SK-N-SH treated with all-trans-retinoic acid at 6 μM for 48 hours (cell line): ENCODE measurements around the gene ARHGEF12.

Source experiments
- ATAC-seq: fragments of 200-7000 bp; cut with Tn5 transposase; 3 replicates; pipeline ENCODE4 v1.9.1; 2020; ENCODE audit warnings: mild to moderate bottlenecking, moderate library complexity
- ARNTL ChIP-seq: fragments of 450-650 bp; formaldehyde crosslinking; IDR thresholded peaks from 2 replicates; pipeline ENCODE4 v1.5.0; 2020; ENCODE audit warnings: low read depth, mild to moderate bottlenecking, moderate library complexity, borderline replicate concordance
- BACH2 ChIP-seq: fragments of 250-450 bp; sonication (Bioruptor Pico); IDR thresholded peaks from 2 replicates; pipeline ENCODE4 v1.9.0; 2021; ENCODE audit warnings: mild to moderate bottlenecking, borderline replicate concordance
- CSDC2 ChIP-seq: fragments of 250-450 bp; sonication (Bioruptor Pico); IDR thresholded peaks from 2 replicates; pipeline ENCODE4 v1.5.0; 2020; ENCODE audit warnings: mild to moderate bottlenecking, moderate library complexity
- CSRNP3 ChIP-seq: fragments of 250-450 bp; sonication (Bioruptor Pico); IDR thresholded peaks from 2 replicates; pipeline ENCODE4 v1.5.1; 2021; ENCODE audit warnings: mild to moderate bottlenecking, moderate library complexity
- ESRRG ChIP-seq: fragments of 250-450 bp; sonication (Bioruptor Pico); IDR thresholded peaks from 2 replicates; pipeline ENCODE4 v1.6.1; 2021; ENCODE audit warnings: mild to moderate bottlenecking
- GLIS3 ChIP-seq: fragments of 250-450 bp; sonication (Bioruptor Pico); IDR thresholded peaks from 2 replicates; pipeline ENCODE4 v1.5.0; 2020; ENCODE audit warnings: mild to moderate bottlenecking, moderate library complexity
- ISL1 ChIP-seq: fragments of 250-450 bp; sonication (Bioruptor Pico); IDR thresholded peaks from 2 replicates; pipeline ENCODE4 v2.1.2; 2022; ENCODE audit warnings: mild to moderate bottlenecking, moderate library complexity
- OSR1 ChIP-seq: fragments of 250-450 bp; sonication (Bioruptor Pico); IDR thresholded peaks from 2 replicates; pipeline ENCODE4 v1.8.0; 2022; ENCODE audit warnings: moderate library complexity, mild to moderate bottlenecking, inconsistent platforms
- PATZ1 ChIP-seq: fragments of 250-450 bp; sonication (Bioruptor Pico); IDR thresholded peaks from 2 replicates; pipeline ENCODE4 v1.8.0; 2020; ENCODE audit warnings: mild to moderate bottlenecking, moderate library complexity, borderline replicate concordance
- POU6F1 ChIP-seq: fragments of 250-450 bp; sonication (Bioruptor Pico); IDR thresholded peaks from 2 replicates; pipeline ENCODE4 v1.8.0; 2021; ENCODE audit warnings: low read depth, mild to moderate bottlenecking, moderate library complexity, borderline replicate concordance
- PPARA ChIP-seq: fragments of 250-450 bp; sonication (Bioruptor Pico); IDR thresholded peaks from 2 replicates; pipeline ENCODE4 v1.5.0; 2020; ENCODE audit warnings: mild to moderate bottlenecking, borderline replicate concordance
- RARB ChIP-seq: fragments of 250-450 bp; sonication (Bioruptor Pico); IDR thresholded peaks from 2 replicates; pipeline ENCODE4 v1.8.0; 2021; ENCODE audit warnings: mild to moderate bottlenecking, moderate library complexity
- SNAI2 ChIP-seq: fragments of 250-450 bp; sonication (Bioruptor Pico); IDR thresholded peaks from 2 replicates; pipeline ENCODE4 v1.5.0; 2020; ENCODE audit warnings: mild to moderate bottlenecking, moderate library complexity
- TCF4 ChIP-seq: fragments of 250-450 bp; sonication (Bioruptor Pico); IDR thresholded peaks from 2 replicates; pipeline ENCODE4 v1.8.0; 2021; ENCODE audit warnings: mild to moderate bottlenecking, moderate library complexity, borderline replicate concordance
- TOX ChIP-seq: fragments of 250-450 bp; sonication (Bioruptor Pico); IDR thresholded peaks from 2 replicates; pipeline ENCODE4 v1.8.0; 2021; ENCODE audit warnings: mild to moderate bottlenecking, moderate library complexity, borderline replicate concordance
- TSHZ2 ChIP-seq: fragments of 250-450 bp; sonication (Bioruptor Pico); IDR thresholded peaks from 2 replicates; pipeline ENCODE4 v1.5.0; 2020; ENCODE audit warnings: mild to moderate bottlenecking, moderate library complexity
- ZC3H10 ChIP-seq: fragments of 250-450 bp; sonication (Bioruptor Pico); IDR thresholded peaks from 2 replicates; pipeline ENCODE4 v1.5.1; 2021; ENCODE audit warnings: mild to moderate bottlenecking, moderate library complexity
- ZFP3 ChIP-seq: fragments of 250-450 bp; sonication (Bioruptor Pico); IDR thresholded peaks from 2 replicates; pipeline ENCODE4 v1.5.0; 2020; ENCODE audit warnings: mild to moderate bottlenecking, moderate library complexity
- ZFP30 ChIP-seq: fragments of 450-650 bp; formaldehyde crosslinking; IDR thresholded peaks from 2 replicates; pipeline ENCODE4 v1.5.0; 2022; ENCODE audit warnings: mild to moderate bottlenecking, moderate library complexity
- ZNF70 ChIP-seq: fragments of 450-650 bp; formaldehyde crosslinking; IDR thresholded peaks from 2 replicates; pipeline ENCODE4 v1.5.0; 2020; ENCODE audit warnings: mild to moderate bottlenecking, moderate library complexity
- ZNF8 ChIP-seq: fragments of 450-650 bp; formaldehyde crosslinking; IDR thresholded peaks from 2 replicates; pipeline ENCODE4 v1.5.0; 2020; ENCODE audit warnings: mild to moderate bottlenecking, moderate library complexity

Gene ARHGEF12

GRCh38 chr11:120290956-120291355 is 45.3 kb upstream of the ARHGEF12 start:
- ATAC-seq = no peak
- TF ChIP-seq TSHZ2 (CRISPR knock-in tag) (no peak), RARB (no peak), ZNF70 (CRISPR knock-in tag) (no peak), CSDC2 (no peak), ESRRG (CRISPR knock-in tag) (no peak), ISL1 (CRISPR knock-in tag) (no peak), TCF4 (no peak), BACH2 (CRISPR knock-in tag) (no peak), ZFP3 (CRISPR knock-in tag) (no peak), ARNTL (CRISPR knock-in tag) (no peak), PPARA (CRISPR knock-in tag) (no peak), PATZ1 (CRISPR knock-in tag) (no peak), GLIS3 (CRISPR knock-in tag) (no peak), ZFP30 (CRISPR knock-in tag) (no peak), OSR1 (CRISPR knock-in tag) (no peak)

- TF ChIP-seq RARB (no peak), CSRNP3 (CRISPR knock-in tag) (no peak), TSHZ2 (CRISPR knock-in tag) (no peak), TCF4 (no peak), PATZ1 (CRISPR knock-in tag) (no peak), GLIS3 (CRISPR knock-in tag) (no peak), POU6F1 (CRISPR knock-in tag) (no peak), CSDC2 (no peak), ZNF8 (CRISPR knock-in tag) (no peak), ZFP3 (CRISPR knock-in tag) (no peak), SNAI2 (CRISPR knock-in tag) (no peak), ARNTL (CRISPR knock-in tag) (no peak), TOX (CRISPR knock-in tag) (no peak), ZNF70 (CRISPR knock-in tag) (no peak), OSR1 (CRISPR knock-in tag) (no peak), PPARA (CRISPR knock-in tag) (no peak), ZC3H10 (no peak)
- ATAC-seq = no peak
Observed at GRCh38 chr11:120293038-120293800, 43.0 kb upstream of the ARHGEF12 start.
